ENCODE results near the gene OR5T3. TPM values are rescaled to one million over a fixed set of nuclear protein-coding genes. Genes with fewer than 3 reads are reported as not detected.

The OR5T3 gene
- not detected in 2 replicates for total RNA-seq

GRCh38 chr11:56251954-56252353, at the start of gene OR5T3:
Gene OR5T3 (plus strand): TSS chr11:56252254. CDS start chr11:56252254, 0 bp downstream.

GRCh38 chr11:56234155-56234554, 17.9 kb upstream of the OR5T3 start, which contains the start of gene OR5T2:
Gene OR5T2 (minus strand): TSS chr11:56234255. CDS start chr11:56233062, 1,193 bp downstream.

GRCh38 chr11:56273854-56274253, 21.8 kb downstream of the OR5T3 start, which contains the start of gene OR5T1:
Gene OR5T1 (plus strand): TSS chr11:56274154. CDS start chr11:56275639, 1,485 bp downstream.

GRCh38 chr11:56292154-56292553, 40.1 kb downstream of the OR5T3 start, which contains the start of gene OR8H1:
Gene OR8H1 (minus strand): TSS chr11:56292254. CDS start chr11:56291062, 1,192 bp downstream.

Other genes starting within 250 kb of the OR5T3 start
- not detected in 2 replicates for gene OR5AS1, start 224.6 kb upstream of the OR5T3 start, total RNA-seq
- gene OR8I2, start 158.9 kb upstream of the OR5T3 start, total RNA-seq: not detected in 2 replicates
- gene OR8H2, start 148.6 kb upstream of the OR5T3 start, total RNA-seq: not detected in 2 replicates
- not detected in 2 replicates for gene OR8H3, start 129.9 kb upstream of the OR5T3 start, total RNA-seq
- not detected in 2 replicates for gene OR8J3, start 112.1 kb upstream of the OR5T3 start, total RNA-seq
- gene OR8K5, start 91.9 kb upstream of the OR5T3 start, total RNA-seq: not detected in 2 replicates
- not detected in 2 replicates for gene OR5J2, start 75.6 kb upstream of the OR5T3 start, total RNA-seq
- gene OR5T2, start 18.0 kb upstream of the OR5T3 start, total RNA-seq: not detected in 2 replicates
- gene OR5T1, start 21.9 kb downstream of the OR5T3 start, total RNA-seq: not detected in 2 replicates
- gene OR8H1, start 40.0 kb downstream of the OR5T3 start, total RNA-seq: not detected in 2 replicates
- gene OR8K3, start 62.9 kb downstream of the OR5T3 start, total RNA-seq: not detected in 2 replicates
- not detected in 2 replicates for gene OR8K1, start 93.8 kb downstream of the OR5T3 start, total RNA-seq
- not detected in 2 replicates for gene OR8J1, start 102.0 kb downstream of the OR5T3 start, total RNA-seq
- not detected in 2 replicates for gene OR8U1, start 123.4 kb downstream of the OR5T3 start, total RNA-seq
- not detected in 2 replicates for gene OR5AL1, start 160.4 kb downstream of the OR5T3 start, total RNA-seq
- gene OR5M3, start 221.1 kb downstream of the OR5T3 start, total RNA-seq: not detected in 2 replicates
- gene OR5M8, start 239.1 kb downstream of the OR5T3 start, total RNA-seq: not detected in 2 replicates

Measured in mammary microvascular endothelial cell (primary cell).